Mesodermal cell (in vitro differentiated cells): ENCODE measurements around the gene ZNF530.
A peak's percentile ranks its signal among the peaks of the same experiment; 100 is the strongest.

ENCODE experiments used
- H3K27ac ChIP-seq: 2 replicates; pipeline ENCODE4 v1.7.0; 2013; ENCODE audit warnings: mild to moderate bottlenecking, low read depth, low read length, moderate library complexity; ENCODE audit not compliant: severe bottlenecking
- H3K36me3 ChIP-seq: 2 replicates; pipeline ENCODE4 v1.7.1; 2013; ENCODE audit warnings: mild to moderate bottlenecking, low read length, moderate library complexity; ENCODE audit not compliant: control insufficient read depth, insufficient read depth
- H3K4me1 ChIP-seq: one replicate; pipeline ENCODE4 v1.7.1; 2013; ENCODE audit warnings: mild to moderate bottlenecking, low read length; ENCODE audit not compliant: insufficient read depth, control insufficient read depth, poor library complexity, severe bottlenecking
- H3K4me3 ChIP-seq: 2 replicates; pipeline ENCODE4 v1.7.0; 2013; ENCODE audit warnings: low read length, control low read depth, mild to moderate bottlenecking; ENCODE audit not compliant: insufficient read depth, poor library complexity, severe bottlenecking; ENCODE audit errors: extremely low read depth
- H3K9me3 ChIP-seq: 2 replicates; pipeline ENCODE4 v1.7.1; 2013; ENCODE audit warnings: mild to moderate bottlenecking, low read length, moderate library complexity; ENCODE audit not compliant: control insufficient read depth
- WGBS, 2 experiments: methylation state at CpG; one replicate each; pipeline ENCODE4 v1.1.5; 2013; ENCODE audit warnings: missing lambda C conversion rate in 2 of 2; ENCODE audit not compliant: insufficient coverage in 2 of 2; 5-methylcytosine and 5-hydroxymethylcytosine counted together

ZNF530 gene

GRCh38 chr19:57572415-57572947 is 27.2 kb upstream of the ZNF530 start:
- H3K4me3 ChIP-seq: no peak overlapping the region
- peaks cover 68% of the 10 kb centered on the region for H3K36me3 ChIP-seq
- peaks cover 85% of the 10 kb centered on the region for H3K9me3 ChIP-seq
- no peak overlapping the region for H3K27ac ChIP-seq
- WGBS, 2 experiments: 90% methylated on average over 2 of the region's 3 CpGs; no CpG with 5 or more reads in 1 of the 2 experiments
- no peaks in the 10 kb centered on the region for H3K4me1 ChIP-seq

GRCh38 chr19:57576661-57577060 is 23.0 kb upstream of the ZNF530 start:
- H3K9me3 ChIP-seq: peaks cover 75% of the 10 kb centered on the region
- no peak overlapping the region for H3K4me3 ChIP-seq
- no peaks in the 10 kb centered on the region for H3K4me1 ChIP-seq
- H3K27ac ChIP-seq: no peak overlapping the region
- peaks cover 59% of the 10 kb centered on the region for H3K36me3 ChIP-seq

GRCh38 chr19:57578487-57579205 is 21.0 kb upstream of the ZNF530 start, which contains the start of gene ZNF416:
TSS of gene ZNF416 (minus strand) at chr19:57578911. CDS start at chr19:57578704, 207 bp downstream.
- H3K27ac ChIP-seq: peak within 1 kb of the TSS; percentile 10
- H3K36me3 ChIP-seq: peaks cover 40% of the 10 kb centered on the region
- H3K4me1 ChIP-seq: no peaks in the 10 kb centered on the region
- 0 to 1% methylated on average over 48 to 56 of the region's 62 CpGs for WGBS, 2 experiments
- peaks cover 73% of the 10 kb centered on the region for H3K9me3 ChIP-seq
- H3K4me3 ChIP-seq: peak within 1 kb of the TSS; percentile 90

GRCh38 chr19:57583104-57583520 is 16.6 kb upstream of the ZNF530 start:
- Histone ChIP-seq H3K4me1 (peaks cover 3% of the 10 kb centered on the region), H3K9me3 (peaks cover 59% of the 10 kb centered on the region), H3K27ac (no peak overlapping the region), H3K36me3 (peaks cover 35% of the 10 kb centered on the region), H3K4me3 (peak overlapping the region; percentile 73)
- WGBS, 2 experiments: 74 to 78% methylated on average over 14 to 19 of the region's 21 CpGs

GRCh38 chr19:57583521-57584416 is 15.9 kb upstream of the ZNF530 start, which contains the start of gene ZIK1:
TSS of gene ZIK1 (plus strand) at chr19:57584145. CDS start at chr19:57584357, 212 bp downstream.
- Histone ChIP-seq H3K9me3 (peaks cover 63% of the 10 kb centered on the region), H3K4me3 (peak within 1 kb of the TSS; percentile 73), H3K36me3 (peaks cover 41% of the 10 kb centered on the region), H3K27ac (peak within 1 kb of the TSS; percentile 77), H3K4me1 (peaks cover 3% of the 10 kb centered on the region)
- WGBS, 2 experiments: 6 to 7% methylated on average over 66 to 75 of the region's 76 CpGs

- WGBS, 2 experiments: 89 to 91% methylated on average over 1 of the region's 1 CpG
- Histone ChIP-seq H3K4me1 (peaks cover 3% of the 10 kb centered on the region), H3K9me3 (peaks cover 58% of the 10 kb centered on the region), H3K4me3 (no peak overlapping the region), H3K27ac (no peak overlapping the region), H3K36me3 (peaks cover 79% of the 10 kb centered on the region)
Observed at GRCh38 chr19:57587529-57587928, 12.2 kb upstream of the ZNF530 start.

GRCh38 chr19:57599377-57599760 is 316 bp upstream of the ZNF530 start:
- Histone ChIP-seq H3K27ac (no peak overlapping the region), H3K4me1 (no peaks in the 10 kb centered on the region), H3K4me3 (peak overlapping the region; percentile 89), H3K36me3 (peaks cover 8% of the 10 kb centered on the region), H3K9me3 (peaks cover 17% of the 10 kb centered on the region)
- whole genome bisulfite sequencing, 2 experiments: 13 to 79% methylated on average over 2 to 4 of the region's 8 CpGs

GRCh38 chr19:57606931-57607330 is 7.2 kb downstream of the ZNF530 start:
- H3K4me1 ChIP-seq: no peaks in the 10 kb centered on the region
- 92 to 100% methylated on average over 1 to 2 of the region's 5 CpGs for WGBS, 2 experiments
- no peak overlapping the region for H3K27ac ChIP-seq
- H3K36me3 ChIP-seq: peaks cover 35% of the 10 kb centered on the region
- no peak overlapping the region for H3K4me3 ChIP-seq
- peaks cover 6% of the 10 kb centered on the region for H3K9me3 ChIP-seq

GRCh38 chr19:57611113-57611512 is 11.4 kb downstream of the ZNF530 start:
- no peak overlapping the region for H3K4me3 ChIP-seq
- no peaks in the 10 kb centered on the region for H3K4me1 ChIP-seq
- H3K36me3 ChIP-seq: peaks cover 29% of the 10 kb centered on the region
- peaks cover 15% of the 10 kb centered on the region for H3K9me3 ChIP-seq
- 85 to 88% methylated on average over 2 to 3 of the region's 4 CpGs for WGBS, 2 experiments
- no peak overlapping the region for H3K27ac ChIP-seq

GRCh38 chr19:57613941-57614743 is 14.5 kb downstream of the ZNF530 start, which contains the start of gene ZNF134:
TSS of gene ZNF134 (plus strand) at chr19:57614242. CDS start at chr19:57619469, 5,227 bp downstream.
- peaks cover 44% of the 10 kb centered on the region for H3K9me3 ChIP-seq
- peaks cover 44% of the 10 kb centered on the region for H3K36me3 ChIP-seq
- WGBS, 2 experiments: 0 to 3% methylated on average over 43 to 61 of the region's 64 CpGs
- H3K4me1 ChIP-seq: no peaks in the 10 kb centered on the region
- no peak within 1 kb of the TSS for H3K27ac ChIP-seq
- peak within 1 kb of the TSS; percentile 97 for H3K4me3 ChIP-seq
